A673 (cell line): ENCODE data around the gene POLE.

Experiments
- EZH2 ChIP-seq: fragments of 200-600 bp; sonication (generic); IDR thresholded peaks from 2 replicates; pipeline ENCODE4 v1.6.1; 2017; ENCODE audit warnings: borderline replicate concordance, low read depth, mild to moderate bottlenecking, mixed read lengths, antibody characterized with exemption, low read length; ENCODE audit not compliant: poor library complexity, severe bottlenecking
- TF ChIP-seq, protein P1 (sequence below): fragments of 300-800, 200-600 bp; sonication (generic); conservative IDR thresholded peaks from 2 replicates; pipeline ENCODE4 v1.5.1; 2017; ENCODE audit warnings: low read depth, mild to moderate bottlenecking, antibody characterized with exemption, low read length, moderate library complexity, mixed read lengths

DNA sequence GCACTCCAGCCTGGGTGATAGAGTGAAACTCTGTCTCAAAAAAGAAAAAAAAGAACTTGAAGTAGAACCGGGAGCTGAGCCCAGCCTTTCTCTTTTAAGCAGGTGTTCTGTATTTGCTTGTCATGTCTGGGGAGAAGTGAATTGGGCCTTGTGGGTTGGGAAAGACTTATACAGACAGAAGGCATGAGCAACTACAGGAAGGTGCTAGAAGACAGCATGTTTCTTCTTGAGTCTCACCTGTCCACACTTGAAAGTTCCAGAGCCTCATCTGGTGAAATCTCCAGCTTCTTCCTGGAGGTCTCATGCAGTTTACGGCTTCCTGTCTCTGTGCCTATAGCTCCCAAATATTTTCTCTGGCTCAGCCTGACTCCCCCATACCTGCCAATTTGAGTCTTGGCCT lies 26.0 kb upstream of the POLE start:
- TF ChIP-seq, protein P1, sequence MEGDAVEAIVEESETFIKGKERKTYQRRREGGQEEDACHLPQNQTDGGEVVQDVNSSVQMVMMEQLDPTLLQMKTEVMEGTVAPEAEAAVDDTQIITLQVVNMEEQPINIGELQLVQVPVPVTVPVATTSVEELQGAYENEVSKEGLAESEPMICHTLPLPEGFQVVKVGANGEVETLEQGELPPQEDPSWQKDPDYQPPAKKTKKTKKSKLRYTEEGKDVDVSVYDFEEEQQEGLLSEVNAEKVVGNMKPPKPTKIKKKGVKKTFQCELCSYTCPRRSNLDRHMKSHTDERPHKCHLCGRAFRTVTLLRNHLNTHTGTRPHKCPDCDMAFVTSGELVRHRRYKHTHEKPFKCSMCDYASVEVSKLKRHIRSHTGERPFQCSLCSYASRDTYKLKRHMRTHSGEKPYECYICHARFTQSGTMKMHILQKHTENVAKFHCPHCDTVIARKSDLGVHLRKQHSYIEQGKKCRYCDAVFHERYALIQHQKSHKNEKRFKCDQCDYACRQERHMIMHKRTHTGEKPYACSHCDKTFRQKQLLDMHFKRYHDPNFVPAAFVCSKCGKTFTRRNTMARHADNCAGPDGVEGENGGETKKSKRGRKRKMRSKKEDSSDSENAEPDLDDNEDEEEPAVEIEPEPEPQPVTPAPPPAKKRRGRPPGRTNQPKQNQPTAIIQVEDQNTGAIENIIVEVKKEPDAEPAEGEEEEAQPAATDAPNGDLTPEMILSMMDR = no peak
- no peak for TF ChIP-seq EZH2
